ELR (cell line): Measurements from ENCODE around the gene AHCYL1.

ENCODE experiments used
- DNase-seq: peaks from one replicate; pipeline ENCODE4 v3.0.0-alpha.2; 2015; ENCODE audit warnings: low read depth

Gene AHCYL1

GRCh38 chr1:109976762-109977161 lies 7.8 kb upstream of the AHCYL1 start:
- no peak for DNase-seq

GRCh38 chr1:109977225-109977624 lies 7.3 kb upstream of the AHCYL1 start:
- DNase-seq = no peak

GRCh38 chr1:109977657-109978378 lies 6.7 kb upstream of the AHCYL1 start:
- DNase-seq = no peak

GRCh38 chr1:109978761-109979488 lies 5.6 kb upstream of the AHCYL1 start:
- DNase-seq = peak; percentile 32

GRCh38 chr1:109979489-109980091 lies 5.0 kb upstream of the AHCYL1 start:
- peak; percentile 86 for DNase-seq

GRCh38 chr1:109980324-109981003 lies 4.1 kb upstream of the AHCYL1 start:
- peak; percentile 43 for DNase-seq

- no peak for DNase-seq
Observed at GRCh38 chr1:109981004-109981335, 3.6 kb upstream of the AHCYL1 start.

- DNase-seq = no peak
Observed at GRCh38 chr1:109983380-109984189, 980 bp upstream of the AHCYL1 start.

GRCh38 chr1:109984190-109984455 lies 442 bp upstream of the AHCYL1 start:
- peak; percentile 50 for DNase-seq

- DNase-seq = peak; percentile 36
Observed at GRCh38 chr1:109985247-109986053, 885 bp downstream of the AHCYL1 start.

- no peak for DNase-seq
Observed at GRCh38 chr1:109986054-109986444, 1.5 kb downstream of the AHCYL1 start.

GRCh38 chr1:109988349-109988914 lies 3.9 kb downstream of the AHCYL1 start:
- no peak for DNase-seq

- DNase-seq = peak; percentile 26
Observed at GRCh38 chr1:109989506-109990301, 5.1 kb downstream of the AHCYL1 start.

GRCh38 chr1:109990302-109990653 lies 5.7 kb downstream of the AHCYL1 start:
- no peak for DNase-seq

- no peak for DNase-seq
Observed at GRCh38 chr1:109991400-109991925, 6.9 kb downstream of the AHCYL1 start.

- no peak for DNase-seq
Observed at GRCh38 chr1:109993885-109994284, 9.3 kb downstream of the AHCYL1 start.

GRCh38 chr1:109994654-109995053 lies 10.1 kb downstream of the AHCYL1 start:
- no peak for DNase-seq

- no peak for DNase-seq
Observed at GRCh38 chr1:109995536-109995935, 11.0 kb downstream of the AHCYL1 start.

- peak; percentile 95 for DNase-seq
Observed at GRCh38 chr1:109996476-109996875, 11.9 kb downstream of the AHCYL1 start.
